Measurements from ENCODE around the gene CSH2.
"Not testable (repeated sequence)": the region's sequence is repeated elsewhere in the genome, so short reads cannot be mapped to it uniquely, and the experiment has no call there.

CSH2 gene

DNA sequence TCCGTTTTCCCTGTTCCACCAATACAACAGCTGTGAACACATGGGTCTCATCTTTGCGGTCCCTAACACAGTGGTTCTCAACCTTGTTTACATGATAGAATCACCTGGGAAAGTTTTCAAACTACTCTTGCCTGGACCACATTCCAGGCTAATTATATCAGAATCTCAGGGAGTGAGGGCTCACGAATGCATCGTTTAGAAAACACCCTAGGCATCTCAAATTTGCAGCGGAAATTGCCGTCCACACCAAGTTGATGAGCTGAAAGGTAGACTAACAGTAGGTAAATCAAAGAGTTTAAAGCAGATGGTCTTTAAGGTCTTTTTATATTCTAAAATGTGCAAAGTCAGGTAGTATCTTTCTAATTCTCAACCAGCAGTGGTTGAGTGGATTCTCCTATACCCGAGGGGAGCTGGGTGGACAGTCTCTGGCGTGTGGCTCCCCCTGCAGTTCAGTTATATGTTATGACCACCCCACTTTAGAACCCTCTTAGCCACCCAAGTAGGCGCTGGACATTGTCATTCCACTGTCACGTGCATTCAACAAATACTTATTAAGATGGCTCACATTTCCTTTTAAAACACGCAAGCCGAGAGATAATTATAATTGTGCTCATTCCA, 33.8 kb upstream of the CSH2 start:
- not testable (repeated sequence) for H3K4me1 Mint-ChIP-seq, H3K9me3 Mint-ChIP-seq, H3K27me3 Mint-ChIP-seq, H3K36me3 Mint-ChIP-seq, H3K27ac Mint-ChIP-seq, H3K4me3 Mint-ChIP-seq

DNA sequence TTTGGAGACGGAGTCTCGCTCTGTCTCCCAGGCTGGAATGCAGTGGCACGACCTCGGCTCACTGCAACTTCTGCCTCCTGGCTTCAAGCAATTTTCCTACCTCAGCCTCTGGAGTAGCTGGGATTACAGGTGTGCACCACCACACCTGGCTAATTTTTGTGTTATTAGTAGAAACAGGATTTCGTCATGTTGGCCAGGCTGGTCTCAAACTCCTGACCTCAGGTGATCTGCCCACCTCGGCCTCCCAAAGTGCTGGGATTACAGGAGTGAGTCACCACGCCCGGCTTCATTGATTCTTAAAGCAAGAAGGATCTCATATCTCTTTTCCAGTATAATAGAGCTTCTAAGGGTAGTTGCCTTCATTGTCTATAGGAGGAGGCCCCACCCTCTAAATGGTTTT, 31.3 kb upstream of the CSH2 start:
- not testable (repeated sequence) for H3K9me3 Mint-ChIP-seq, H3K27me3 Mint-ChIP-seq, H3K4me1 Mint-ChIP-seq, H3K4me3 Mint-ChIP-seq, H3K36me3 Mint-ChIP-seq, H3K27ac Mint-ChIP-seq

DNA sequence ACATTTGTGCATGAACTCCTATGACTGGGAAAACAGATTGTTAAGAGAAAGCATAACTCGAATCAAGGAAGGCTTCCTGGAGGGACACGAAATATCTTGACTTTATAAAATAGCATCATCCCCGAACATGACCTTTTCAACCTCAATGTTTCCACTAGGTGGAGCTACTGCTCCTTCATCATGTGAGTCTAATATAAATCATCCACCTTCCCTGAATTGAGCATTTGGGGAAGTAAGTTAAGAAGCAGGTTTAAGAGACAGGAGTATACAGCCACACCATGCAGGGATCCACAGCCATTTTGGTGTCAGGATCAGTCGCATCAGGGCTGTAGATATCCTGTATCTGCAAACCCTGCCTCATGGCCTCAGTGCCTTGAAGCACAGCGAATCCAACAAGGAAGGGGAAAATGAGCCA, 30.3 kb upstream of the CSH2 start:
- H3K9me3 Mint-ChIP-seq, H3K27me3 Mint-ChIP-seq, H3K4me1 Mint-ChIP-seq, H3K4me3 Mint-ChIP-seq, H3K36me3 Mint-ChIP-seq: not testable (repeated sequence)
- peak overlapping the region; percentile 60 for H3K27ac Mint-ChIP-seq

DNA sequence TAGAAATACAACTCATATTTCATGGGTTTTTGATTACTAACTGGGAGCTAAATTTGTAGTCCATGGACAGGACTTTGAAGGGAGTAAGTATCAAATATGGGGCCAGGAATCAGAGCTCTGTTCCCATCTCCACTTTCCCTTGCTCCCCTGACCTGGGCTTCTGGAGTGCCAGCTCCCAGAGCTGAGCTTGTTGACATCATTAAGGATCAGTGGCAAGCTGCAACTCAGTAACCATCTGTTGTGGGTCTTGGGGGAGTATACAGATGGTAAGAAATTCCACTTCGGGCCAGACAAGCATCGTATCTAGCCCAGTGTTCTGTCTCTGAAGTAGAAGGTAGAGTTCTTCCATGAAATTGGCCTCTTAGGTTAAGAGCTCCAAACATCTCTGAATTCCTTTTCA, 28.5 kb upstream of the CSH2 start:
- H3K4me3 Mint-ChIP-seq, H3K36me3 Mint-ChIP-seq: not testable (repeated sequence)

DNA sequence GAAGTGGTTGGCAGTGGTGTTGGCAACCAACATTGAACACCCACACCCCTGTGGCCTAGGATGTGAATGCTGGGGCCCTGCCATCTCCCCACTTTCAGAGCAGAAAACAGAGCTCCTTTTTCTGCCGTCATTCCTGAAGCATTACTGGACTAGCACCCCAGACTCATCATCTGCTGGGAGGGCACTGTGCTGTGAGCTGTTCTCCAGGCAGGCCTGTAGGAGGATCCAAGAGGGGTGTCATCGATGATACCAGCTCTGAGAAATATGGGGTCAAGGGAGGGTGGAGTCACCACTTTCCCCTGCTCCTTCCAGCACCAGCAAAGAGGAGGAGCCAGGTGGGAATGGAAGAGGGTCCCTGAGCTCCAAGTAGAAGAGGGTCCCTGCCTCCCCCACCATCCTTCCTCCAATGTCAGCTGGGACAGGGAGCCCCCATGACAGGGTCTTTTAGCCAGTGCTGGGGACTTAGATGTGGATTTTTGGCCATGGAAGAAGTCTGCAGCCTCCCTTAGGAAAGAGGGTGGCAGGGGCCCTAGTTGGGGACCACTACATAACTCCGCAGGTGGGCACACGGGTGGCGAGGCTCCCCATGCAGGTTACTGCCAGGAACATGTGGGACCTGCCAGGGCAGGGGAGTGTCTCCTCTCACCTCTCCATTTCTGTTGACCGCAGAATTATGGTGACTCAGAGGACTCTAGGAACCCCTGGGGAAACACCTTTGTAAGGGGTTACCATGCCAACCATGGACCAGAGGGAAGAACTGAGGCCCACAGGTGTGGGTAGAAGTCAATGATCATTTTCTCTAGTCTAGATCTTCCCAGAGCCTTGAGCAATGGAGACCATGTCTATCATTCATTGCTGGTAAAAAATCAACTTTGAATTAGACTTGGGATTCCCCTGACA, 25.7 kb upstream of the CSH2 start:
- H3K4me1 Mint-ChIP-seq, H3K4me3 Mint-ChIP-seq, H3K9me3 Mint-ChIP-seq, H3K27me3 Mint-ChIP-seq, H3K27ac Mint-ChIP-seq, H3K36me3 Mint-ChIP-seq: not testable (repeated sequence)

More for the DNA sequence above, 28.5 kb upstream of the CSH2 start:
- H3K9me3 Mint-ChIP-seq, H3K27ac Mint-ChIP-seq, H3K4me1 Mint-ChIP-seq, H3K27me3 Mint-ChIP-seq: not testable (repeated sequence)

DNA sequence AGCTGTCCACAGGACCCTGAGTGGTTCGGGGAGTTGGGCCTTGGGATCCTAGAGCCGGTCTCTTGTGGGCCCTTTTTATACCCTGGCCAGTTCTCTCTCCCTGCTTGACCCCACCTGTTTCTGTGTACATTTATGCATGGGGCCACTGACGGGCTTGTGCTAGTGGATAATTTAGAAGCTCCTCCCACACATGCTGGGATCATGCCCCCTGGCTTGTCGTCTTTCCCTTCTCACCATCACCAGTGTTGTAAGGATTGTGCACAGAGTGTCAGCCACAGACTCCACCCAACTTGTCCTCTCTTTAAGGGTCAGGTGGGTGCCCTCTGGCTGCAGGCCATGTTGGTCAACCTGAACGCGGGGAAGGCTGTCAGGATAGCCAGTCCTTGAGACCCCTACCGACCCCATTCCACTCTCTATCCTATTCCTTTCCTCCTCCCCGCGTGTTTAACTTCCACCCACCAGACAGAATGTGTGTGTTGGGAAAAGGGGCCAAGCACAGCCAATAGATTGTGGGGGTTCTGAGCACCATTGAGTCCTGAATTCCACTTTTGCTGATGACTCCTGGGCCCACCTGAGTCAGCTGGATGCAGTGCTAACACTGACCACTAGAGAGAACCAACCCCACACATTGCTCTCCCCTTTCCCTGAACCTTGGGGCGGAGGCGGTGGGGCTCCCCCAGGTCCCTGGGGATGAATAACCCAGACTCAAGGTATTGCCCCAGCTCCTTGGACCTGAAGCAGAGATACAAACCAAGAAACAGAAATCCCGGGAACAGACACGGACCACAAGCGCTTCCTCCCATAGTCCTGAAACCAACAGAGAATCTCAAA, 23.3 kb upstream of the CSH2 start, which contains the start of gene CSH1:
CSH1 (minus strand) TSS at position 51 of the 831 bp plus-strand sequence. CDS start 63 bp downstream, outside the sequence.
- H3K27ac Mint-ChIP-seq, H3K9me3 Mint-ChIP-seq, H3K4me3 Mint-ChIP-seq, H3K27me3 Mint-ChIP-seq, H3K4me1 Mint-ChIP-seq, H3K36me3 Mint-ChIP-seq: not testable (repeated sequence)

DNA sequence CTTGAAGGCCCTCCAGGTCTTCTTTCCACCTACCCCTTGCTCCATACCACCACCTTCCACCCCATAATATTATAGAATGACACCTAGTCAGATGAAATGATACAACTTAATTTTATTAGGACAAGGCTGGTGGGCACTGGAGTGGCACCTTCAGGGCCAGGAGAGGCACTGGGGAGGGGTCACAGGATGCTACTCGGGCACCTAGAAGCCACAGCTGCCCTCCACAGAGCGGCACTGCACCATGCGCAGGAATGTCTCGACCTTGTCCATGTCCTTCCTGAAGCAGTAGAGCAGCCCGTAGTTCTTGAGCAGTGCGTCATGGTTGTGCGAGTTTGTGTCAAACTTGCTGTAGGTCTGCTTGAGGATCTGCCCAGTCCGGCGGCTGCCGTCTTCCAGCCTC, 21.3 kb upstream of the CSH2 start:
- H3K4me1 Mint-ChIP-seq, H3K4me3 Mint-ChIP-seq, H3K9me3 Mint-ChIP-seq, H3K27me3 Mint-ChIP-seq, H3K27ac Mint-ChIP-seq, H3K36me3 Mint-ChIP-seq: not testable (repeated sequence)

DNA sequence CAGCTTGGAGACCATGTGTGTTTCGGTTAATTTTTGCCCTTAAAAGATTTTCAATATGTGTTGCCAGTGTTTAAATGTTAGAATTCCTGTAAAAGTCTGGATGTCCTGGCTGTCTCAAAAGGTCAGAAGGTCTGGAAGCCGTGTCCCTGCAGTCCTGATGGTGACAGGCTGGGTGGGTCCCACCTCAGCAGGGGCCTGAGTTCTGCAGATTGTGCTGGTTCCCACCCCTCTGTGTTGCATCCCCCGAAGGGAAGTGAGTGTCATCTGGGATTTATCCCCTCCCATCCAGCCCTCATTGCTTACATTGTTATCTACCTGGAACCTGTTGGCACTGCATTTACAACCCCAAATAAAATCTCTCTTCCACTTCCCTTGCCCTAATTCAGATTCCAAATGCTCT, 20.5 kb upstream of the CSH2 start:
- not testable (repeated sequence) for H3K9me3 Mint-ChIP-seq, H3K27me3 Mint-ChIP-seq, H3K4me3 Mint-ChIP-seq, H3K36me3 Mint-ChIP-seq, H3K4me1 Mint-ChIP-seq
- H3K27ac Mint-ChIP-seq: peak overlapping the region; percentile 62

DNA sequence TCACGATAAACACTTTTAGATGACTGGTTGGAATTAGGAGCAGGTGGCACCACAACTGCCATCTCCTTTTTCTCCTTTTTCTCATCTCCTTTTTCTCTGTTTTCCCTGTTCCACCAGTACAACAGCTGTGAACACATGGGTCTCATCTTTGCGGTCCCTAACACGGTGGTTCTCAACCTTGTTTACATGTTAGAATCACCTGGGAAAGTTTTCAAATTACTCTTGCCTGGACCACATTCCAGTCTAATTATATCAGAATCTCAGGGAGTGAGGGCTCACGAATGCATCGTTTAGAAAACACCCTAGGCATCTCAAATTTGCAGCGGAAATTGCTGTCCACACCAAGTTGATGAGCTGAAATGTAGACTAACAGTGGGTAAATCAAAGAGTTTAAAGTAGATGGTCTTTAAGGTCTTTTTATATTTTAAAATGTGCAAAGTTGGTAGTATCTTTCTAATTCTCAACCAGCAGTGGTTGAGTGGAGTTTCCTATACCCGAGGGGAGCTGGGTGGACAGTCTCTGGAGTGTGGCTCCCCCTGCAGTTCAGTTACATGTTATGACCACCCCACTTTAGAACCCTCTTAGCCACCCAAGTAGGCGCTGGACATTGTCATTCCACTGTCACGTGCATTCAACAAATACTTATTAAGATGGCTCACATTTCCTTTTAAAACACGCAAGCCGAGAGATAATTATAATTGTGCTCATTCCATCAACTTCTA, 19.0 kb upstream of the CSH2 start:
- H3K4me1 Mint-ChIP-seq, H3K4me3 Mint-ChIP-seq, H3K27me3 Mint-ChIP-seq, H3K36me3 Mint-ChIP-seq, H3K27ac Mint-ChIP-seq, H3K9me3 Mint-ChIP-seq: not testable (repeated sequence)

DNA sequence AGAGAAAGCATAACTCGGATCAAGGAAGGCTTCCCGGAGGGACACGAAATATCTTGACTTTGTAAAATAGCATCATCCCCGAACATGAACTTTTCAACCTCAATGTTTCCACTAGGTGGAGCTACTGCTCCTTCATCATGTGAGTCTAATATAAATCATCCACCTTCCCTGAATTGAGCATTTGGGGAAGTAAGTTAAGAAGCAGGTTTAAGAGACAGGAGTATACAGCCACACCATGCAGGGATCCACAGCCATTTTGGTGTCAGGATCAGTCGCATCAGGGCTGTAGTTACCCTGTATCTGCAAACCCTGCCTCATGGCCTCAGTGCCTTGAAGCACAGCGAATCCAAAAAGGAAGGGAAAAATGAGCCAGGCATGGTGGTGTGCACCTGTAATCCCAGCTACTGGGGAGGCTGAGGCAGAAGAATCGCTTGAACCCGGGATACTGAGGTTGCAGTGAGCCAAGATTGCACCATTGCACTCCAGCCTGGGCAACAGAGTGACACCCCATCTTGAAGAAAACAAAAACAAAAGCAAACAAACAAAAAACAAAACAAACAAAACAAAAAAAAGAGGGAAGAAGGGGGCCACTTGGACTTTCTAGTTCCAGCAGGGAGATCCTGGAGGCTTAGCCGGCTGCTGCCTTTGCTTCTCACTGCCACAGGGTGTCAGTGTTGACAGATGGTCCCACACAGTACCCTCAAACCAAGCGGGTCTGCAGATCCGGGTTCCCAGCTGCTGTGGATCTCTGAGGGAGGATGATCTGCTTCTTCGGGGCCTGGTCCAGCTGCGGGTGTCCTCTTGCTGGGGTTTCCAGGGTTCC, 15.8 kb upstream of the CSH2 start:
- not testable (repeated sequence) for H3K27me3 Mint-ChIP-seq, H3K27ac Mint-ChIP-seq, H3K4me3 Mint-ChIP-seq, H3K4me1 Mint-ChIP-seq, H3K36me3 Mint-ChIP-seq, H3K9me3 Mint-ChIP-seq

DNA sequence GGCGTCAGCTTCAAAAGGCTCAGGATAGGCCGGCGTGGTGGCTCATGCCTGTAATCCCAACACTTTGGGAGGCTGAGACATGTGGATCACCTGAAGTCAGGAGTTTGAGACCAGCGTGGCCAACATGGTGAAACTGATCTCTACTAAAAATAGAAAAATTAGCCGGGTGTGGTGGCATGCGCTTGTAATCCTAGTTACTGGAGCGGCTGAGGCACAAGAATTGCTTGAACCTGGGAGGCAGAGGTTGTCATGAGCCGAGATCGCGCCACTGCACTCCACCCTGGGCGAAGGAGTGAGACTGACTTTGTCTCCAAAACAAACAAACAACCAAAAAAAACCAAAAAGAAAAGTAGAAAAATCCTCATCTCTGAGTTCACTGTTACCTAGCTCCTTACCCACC, 11.6 kb upstream of the CSH2 start:
- peaks cover 12% of the 10 kb centered on the region for H3K4me1 Mint-ChIP-seq
- not testable (repeated sequence) for H3K27me3 Mint-ChIP-seq, H3K36me3 Mint-ChIP-seq, H3K27ac Mint-ChIP-seq, H3K9me3 Mint-ChIP-seq, H3K4me3 Mint-ChIP-seq

DNA sequence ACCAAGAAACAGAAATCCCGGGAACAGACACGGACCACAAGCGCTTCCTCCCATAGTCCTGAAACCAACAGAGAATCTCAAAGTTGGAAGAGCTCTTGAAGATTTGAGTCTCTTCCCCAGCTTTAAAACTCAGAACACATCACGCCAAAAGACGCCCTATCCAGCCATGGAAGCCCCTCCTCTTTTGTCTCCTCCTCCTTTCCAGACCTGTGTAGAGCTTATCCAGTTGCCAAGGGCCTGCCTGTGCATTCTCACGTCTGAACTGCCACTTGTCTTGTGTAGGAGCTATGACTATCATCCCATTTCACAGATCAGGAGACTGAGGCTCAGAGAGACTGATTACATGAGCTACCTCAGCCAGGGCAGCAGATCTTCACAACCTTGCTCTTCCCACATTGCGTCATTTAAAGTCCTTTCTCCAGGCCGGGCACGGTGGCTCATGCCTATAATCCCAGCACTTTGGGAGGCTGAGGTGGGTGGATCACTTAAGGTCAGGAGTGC, 9.2 kb upstream of the CSH2 start:
- H3K9me3 Mint-ChIP-seq, H3K4me1 Mint-ChIP-seq, H3K27me3 Mint-ChIP-seq, H3K4me3 Mint-ChIP-seq, H3K27ac Mint-ChIP-seq, H3K36me3 Mint-ChIP-seq: not testable (repeated sequence)

DNA sequence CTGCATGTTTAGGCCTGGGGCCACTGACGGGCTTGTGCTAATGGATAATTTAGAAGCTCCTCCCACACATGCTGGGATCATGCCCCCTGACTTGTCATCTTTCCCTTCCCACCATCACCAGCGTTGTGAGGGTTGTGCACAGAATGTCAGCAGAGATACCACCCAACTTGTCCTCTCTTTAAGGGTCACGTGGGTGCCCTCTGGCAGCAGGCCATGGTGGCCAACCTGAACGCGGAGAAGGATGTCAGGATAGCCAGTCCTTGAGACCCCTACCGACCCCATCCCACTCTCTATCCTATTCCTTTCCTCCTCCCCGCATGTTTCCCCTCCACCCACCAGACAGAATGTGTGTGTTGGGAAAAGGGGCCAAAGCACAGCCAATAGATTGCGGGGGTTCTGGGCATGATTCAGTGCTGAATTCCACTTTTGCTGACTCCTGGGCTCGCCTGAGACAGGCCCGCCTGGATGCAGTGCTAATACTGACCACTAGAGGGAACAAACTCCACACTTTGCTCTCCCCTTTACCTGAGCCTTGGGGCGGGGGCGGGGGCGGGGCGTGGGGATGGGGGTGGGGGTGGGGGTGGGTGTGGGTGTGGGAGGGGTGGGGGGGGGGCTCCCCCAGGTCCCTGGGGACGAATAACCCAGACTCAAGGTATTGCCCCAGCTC, 8.6 kb upstream of the CSH2 start, which contains the start of gene GH2:
GH2 (minus strand) TSS at position 10 of the 667 bp plus-strand sequence. CDS start 143 bp downstream, outside the sequence.
- Mint-ChIP-seq H3K4me3 (no peak within 1 kb of the TSS), H3K4me1 (peaks cover 3% of the 10 kb centered on the region), H3K27me3 (peaks cover 2% of the 10 kb centered on the region), H3K27ac (no peak within 1 kb of the TSS), H3K9me3 (no peaks in the 10 kb centered on the region), H3K36me3 (no peaks in the 10 kb centered on the region)

DNA sequence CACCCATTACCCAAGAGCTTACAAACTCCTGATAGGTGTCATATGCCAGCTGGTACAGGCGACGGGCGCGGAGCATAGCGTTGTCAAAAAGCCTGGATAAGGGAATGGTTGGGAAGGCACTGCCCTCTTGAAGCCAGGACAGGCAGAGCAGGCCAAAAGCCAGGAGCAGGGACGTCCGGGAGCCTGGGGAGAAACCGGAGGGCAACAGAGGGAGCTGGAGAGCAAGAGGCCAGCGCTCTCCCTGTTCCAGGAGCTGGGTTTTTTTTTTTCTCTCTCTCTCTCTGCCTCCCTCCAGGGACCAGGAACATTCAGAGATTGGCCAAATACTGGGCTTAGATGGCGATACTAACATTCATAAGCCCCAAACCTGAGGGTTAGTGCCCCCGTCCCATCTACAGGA, 7.9 kb upstream of the CSH2 start:
- H3K4me1 Mint-ChIP-seq, H3K27ac Mint-ChIP-seq, H3K4me3 Mint-ChIP-seq, H3K27me3 Mint-ChIP-seq, H3K36me3 Mint-ChIP-seq, H3K9me3 Mint-ChIP-seq: not testable (repeated sequence)
